Measurements from ENCODE around the gene SCN4B. TPM values are rescaled to one million over a fixed set of nuclear protein-coding genes. Genes with fewer than 3 reads are reported as not detected.

Gene SCN4B
- total RNA-seq, 1 experiment from 2014 or later, result 1.6 TPM

DNA sequence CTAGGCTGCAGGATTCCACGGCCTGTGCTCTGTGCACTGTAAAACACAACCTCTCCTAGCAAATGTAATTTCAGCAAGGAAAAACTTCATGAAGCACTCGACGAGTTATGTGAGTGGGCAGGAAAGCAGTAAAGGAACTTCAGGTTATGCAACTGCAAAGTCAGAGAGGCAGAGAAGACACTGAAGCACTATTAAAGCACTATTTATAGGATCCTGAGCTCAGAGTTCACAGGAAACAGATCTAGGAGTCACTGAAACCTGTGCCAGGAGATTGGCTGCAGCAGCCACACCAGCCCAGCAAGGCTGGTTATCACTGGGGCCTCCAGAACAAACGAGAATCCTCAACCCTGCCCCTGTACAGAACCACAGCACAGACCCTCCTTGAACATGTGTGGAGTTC, 68.4 kb downstream of the SCN4B start:
- H3K56ac ChIP-seq (ENCODE audit: insufficient read length, low read depth, low read length), result no peak overlapping the region
- no peak overlapping the region for H2AFZ ChIP-seq (ENCODE audit: low read length)
- no peaks in the 10 kb centered on the region for H3K79me1 ChIP-seq (ENCODE audit: insufficient read depth, low read depth, low read length, poor library complexity, severe bottlenecking)

More for the DNA sequence above, 68.4 kb downstream of the SCN4B start:
- TF ChIP-seq, protein P1, sequence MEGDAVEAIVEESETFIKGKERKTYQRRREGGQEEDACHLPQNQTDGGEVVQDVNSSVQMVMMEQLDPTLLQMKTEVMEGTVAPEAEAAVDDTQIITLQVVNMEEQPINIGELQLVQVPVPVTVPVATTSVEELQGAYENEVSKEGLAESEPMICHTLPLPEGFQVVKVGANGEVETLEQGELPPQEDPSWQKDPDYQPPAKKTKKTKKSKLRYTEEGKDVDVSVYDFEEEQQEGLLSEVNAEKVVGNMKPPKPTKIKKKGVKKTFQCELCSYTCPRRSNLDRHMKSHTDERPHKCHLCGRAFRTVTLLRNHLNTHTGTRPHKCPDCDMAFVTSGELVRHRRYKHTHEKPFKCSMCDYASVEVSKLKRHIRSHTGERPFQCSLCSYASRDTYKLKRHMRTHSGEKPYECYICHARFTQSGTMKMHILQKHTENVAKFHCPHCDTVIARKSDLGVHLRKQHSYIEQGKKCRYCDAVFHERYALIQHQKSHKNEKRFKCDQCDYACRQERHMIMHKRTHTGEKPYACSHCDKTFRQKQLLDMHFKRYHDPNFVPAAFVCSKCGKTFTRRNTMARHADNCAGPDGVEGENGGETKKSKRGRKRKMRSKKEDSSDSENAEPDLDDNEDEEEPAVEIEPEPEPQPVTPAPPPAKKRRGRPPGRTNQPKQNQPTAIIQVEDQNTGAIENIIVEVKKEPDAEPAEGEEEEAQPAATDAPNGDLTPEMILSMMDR (conservative IDR thresholded peaks at IDR 0.05), result no peak
- WGBS (ENCODE audit: extremely low coverage, insufficient read length, low lambda C conversion rate), result no CpG with 5 or more reads among the region's 4 CpGs
- H2BK120ac ChIP-seq (ENCODE audit: low read depth, low read length, poor library complexity, severe bottlenecking), result no peak overlapping the region
- H3K27ac ChIP-seq (ENCODE audit: insufficient read length, low read depth, low read length), result no peak overlapping the region
- no peak overlapping the region for H4K91ac ChIP-seq (ENCODE audit: insufficient read length, low read depth, low read length)
- peaks cover 18% of the 10 kb centered on the region for H3K27me3 Mint-ChIP-seq (ENCODE audit: low read depth)
- H3T11ph ChIP-seq (ENCODE audit: low read length), result no peak overlapping the region
- H3K4me1 Mint-ChIP-seq, result peaks cover 7 to 25% of the 10 kb centered on the region in 2 experiments
- H3K23ac ChIP-seq (ENCODE audit: insufficient read length, low read depth, low read length), result no peak overlapping the region
- no peak overlapping the region for H3K14ac ChIP-seq (ENCODE audit: insufficient read depth, low read length)
- no peak overlapping the region for H4K8ac ChIP-seq (replicated peaks; ENCODE audit: insufficient read length, low read depth, low read length)
- no peak overlapping the region for H2BK20ac ChIP-seq (ENCODE audit: low read depth, low read length, poor library complexity, severe bottlenecking)
- H3K4me3 Mint-ChIP-seq, result no peak overlapping the region
- no peaks in the 10 kb centered on the region for H3K23me2 ChIP-seq (ENCODE audit: insufficient read length, low read depth, low read length, poor library complexity, severe bottlenecking)
- no peak for DNase-seq
- no peak overlapping the region for H3K4ac ChIP-seq (ENCODE audit: low read depth, low read length)
- H3K27ac Mint-ChIP-seq, result no peak overlapping the region
- H3K9me3 ChIP-seq (ENCODE audit: control insufficient read depth, low read depth, low read length), result no peaks in the 10 kb centered on the region
- no peak overlapping the region for H3K4me2 ChIP-seq (ENCODE audit: insufficient read depth, insufficient read length, low read length)
- H3K9me3 Mint-ChIP-seq, result peaks cover 0 to 9% of the 10 kb centered on the region in 2 experiments; a peak in 3 of 5 replicates
- no peaks in the 10 kb centered on the region for H3K79me2 ChIP-seq (ENCODE audit: insufficient read depth, low read length)
- H3K36me3 Mint-ChIP-seq (ENCODE audit: insufficient read depth in 1 of 3, low read depth in 3 of 3), result peaks cover 0 to 4% (median 0%) of the 10 kb centered on the region in 3 experiments; a peak in 2 of 7 replicates
- no peak overlapping the region for H4K5ac ChIP-seq (ENCODE audit: insufficient read length, low read depth, low read length)
- H4K20me1 ChIP-seq (ENCODE audit: control insufficient read depth, insufficient read depth, insufficient read length), result no peaks in the 10 kb centered on the region
- H2BK15ac ChIP-seq (ENCODE audit: low read depth, low read length), result no peak overlapping the region
- H2AK5ac ChIP-seq (ENCODE audit: insufficient read length, low read length), result no peak overlapping the region
- H2BK12ac ChIP-seq (ENCODE audit: insufficient read length, low read depth, low read length), result no peak overlapping the region
- H3K18ac ChIP-seq (ENCODE audit: insufficient read length, low read depth, low read length), result no peak overlapping the region
- H3K9ac ChIP-seq (ENCODE audit: extremely low read depth, insufficient read length, low read length), result no peak overlapping the region
- no peaks in the 10 kb centered on the region for H3K4me1 ChIP-seq (ENCODE audit: insufficient read depth, low read length)
- no peaks in the 10 kb centered on the region for H3K27me3 ChIP-seq (ENCODE audit: insufficient read depth, low read length)
- H2BK5ac ChIP-seq (ENCODE audit: insufficient read length, low read length), result no peak overlapping the region

Other genes with a start within 250 kb of the SCN4B start
- gene TMPRSS13, start 223.4 kb downstream of the SCN4B start, total RNA-seq (2021), result 0.35 and 0.50 TPM in 2 replicates
- gene IL10RA, start 166.4 kb downstream of the SCN4B start, total RNA-seq (2021), result not detected in 2 replicates
- not detected in 2 replicates for gene TMPRSS4, start 75.7 kb downstream of the SCN4B start, total RNA-seq (2021)
- gene SMIM35, start 65.9 kb downstream of the SCN4B start, total RNA-seq (2021), result not detected in 2 replicates
- gene SCN2B, start 23.8 kb upstream of the SCN4B start, total RNA-seq (2021), result not detected in 2 replicates
- gene JAML, start 72.2 kb upstream of the SCN4B start, total RNA-seq (2021), result 0.35 and 0.48 TPM in 2 replicates
- 2.1 and 2.6 TPM in 2 replicates for gene MPZL3, start 99.5 kb upstream of the SCN4B start, total RNA-seq (2021)
- 0.26 and 0.55 TPM in 2 replicates for gene MPZL2, start 111.5 kb upstream of the SCN4B start, total RNA-seq (2021)
- not detected in 2 replicates for gene CD3E, start 151.9 kb upstream of the SCN4B start, total RNA-seq (2021)
- not detected in 2 replicates for gene CD3D, start 189.9 kb upstream of the SCN4B start, total RNA-seq (2021)
- not detected in 2 replicates for gene CD3G, start 191.5 kb upstream of the SCN4B start, total RNA-seq (2021)
- gene UBE4A, start 206.8 kb upstream of the SCN4B start, total RNA-seq (2021), result 33.0 and 33.7 TPM in 2 replicates
- gene ATP5MG, start 248.8 kb upstream of the SCN4B start, total RNA-seq (2021), result 253 and 254 TPM in 2 replicates